Superior temporal gyrus (tissue), 1 donor: ENCODE data around the gene C19orf67.
"Not testable (repeated sequence)": the region's sequence is repeated elsewhere in the genome, so short reads cannot be mapped to it uniquely, and the experiment has no call there.

Experiments
- DNase-seq: peaks from one replicate; pipeline ENCODE4 v3.0.0-alpha.2; 2016; ENCODE audit errors: extremely low spot score

The C19orf67 gene

GRCh38 chr19:14056741-14057356 lies 28.7 kb downstream of the C19orf67 start:
- no peak for DNase-seq

DNA sequence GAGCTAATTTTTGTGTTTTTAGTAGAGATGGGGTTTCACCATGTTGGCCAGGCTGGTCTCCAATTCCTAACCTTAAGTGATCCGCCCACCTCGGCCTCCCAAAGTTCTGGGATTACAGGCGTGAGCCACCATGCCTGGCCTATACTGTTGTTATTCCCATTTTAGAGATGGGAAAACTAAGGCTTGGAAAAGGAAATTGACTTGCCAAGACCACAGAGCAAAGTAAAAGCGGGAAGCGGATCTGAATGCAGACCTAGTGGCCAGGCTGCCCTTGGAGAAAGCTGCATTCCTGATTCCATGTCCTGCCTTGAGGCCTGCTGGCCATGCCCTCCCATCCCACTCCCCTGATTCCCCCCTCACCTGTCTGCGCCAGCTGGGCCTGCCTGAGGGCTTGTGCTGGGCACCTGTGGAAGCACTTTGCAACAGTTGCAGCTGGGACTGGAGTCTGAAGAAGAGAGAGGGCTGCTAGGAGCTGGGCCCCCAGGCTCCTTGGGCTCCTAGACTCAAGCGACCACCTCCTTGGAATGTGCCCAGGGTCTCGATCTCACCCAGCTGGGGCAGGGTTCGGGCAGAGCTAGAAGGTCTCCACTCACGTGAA lies 29.4 kb downstream of the C19orf67 start:
- DNase-seq, result no peak

- no peak for DNase-seq
Measured at GRCh38 chr19:14055396-14055795, 30.2 kb downstream of the C19orf67 start.

- no peak for DNase-seq
Measured at GRCh38 chr19:14054721-14055120, 30.9 kb downstream of the C19orf67 start.

- DNase-seq, result no peak
Measured at GRCh38 chr19:14054099-14054498, 31.5 kb downstream of the C19orf67 start.

DNA sequence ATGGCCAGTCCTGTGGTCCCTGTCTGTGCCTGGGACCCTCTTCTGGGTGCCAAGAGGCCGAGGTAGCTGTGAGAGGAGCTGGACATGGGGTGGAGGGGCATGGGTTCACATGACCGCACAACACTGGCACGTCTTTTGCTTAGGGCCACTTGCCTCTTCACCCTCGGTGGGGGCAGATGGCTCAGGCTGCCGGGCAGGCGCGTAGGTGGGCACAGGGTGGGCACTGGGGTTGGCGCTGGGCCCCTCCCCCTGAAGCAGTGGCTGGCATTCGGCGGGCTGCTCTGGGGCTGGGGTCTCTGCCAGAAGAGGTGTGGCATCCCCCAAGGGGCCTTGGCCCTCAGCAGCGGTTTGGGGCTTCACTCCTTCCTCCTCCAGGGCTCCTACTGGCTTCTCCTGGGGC lies 32.1 kb downstream of the C19orf67 start:
- DNase-seq, result no peak

DNA sequence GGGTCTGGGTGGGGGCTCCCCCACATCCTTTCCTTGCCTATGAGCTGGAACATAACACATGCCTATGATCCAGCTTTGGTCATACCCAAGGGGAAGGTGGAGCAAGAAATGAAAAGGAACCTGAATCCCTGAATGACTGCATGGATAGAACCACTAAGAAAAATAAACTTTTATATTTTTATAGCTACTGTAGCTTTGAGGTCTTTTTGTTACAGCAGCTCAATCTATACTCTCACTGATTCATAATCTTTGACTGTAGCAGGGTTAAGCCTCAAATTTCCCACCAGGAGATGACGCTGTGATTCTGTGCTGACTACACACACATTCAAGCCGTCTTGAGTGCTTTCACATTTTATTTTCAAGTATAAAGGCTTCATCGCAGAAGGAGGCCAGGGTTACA lies 32.6 kb downstream of the C19orf67 start:
- DNase-seq, result no peak

GRCh38 chr19:14052470-14052869 lies 33.1 kb downstream of the C19orf67 start:
- DNase-seq, result no peak

- no peak for DNase-seq
Measured at GRCh38 chr19:14051980-14052379, 33.6 kb downstream of the C19orf67 start.

DNA sequence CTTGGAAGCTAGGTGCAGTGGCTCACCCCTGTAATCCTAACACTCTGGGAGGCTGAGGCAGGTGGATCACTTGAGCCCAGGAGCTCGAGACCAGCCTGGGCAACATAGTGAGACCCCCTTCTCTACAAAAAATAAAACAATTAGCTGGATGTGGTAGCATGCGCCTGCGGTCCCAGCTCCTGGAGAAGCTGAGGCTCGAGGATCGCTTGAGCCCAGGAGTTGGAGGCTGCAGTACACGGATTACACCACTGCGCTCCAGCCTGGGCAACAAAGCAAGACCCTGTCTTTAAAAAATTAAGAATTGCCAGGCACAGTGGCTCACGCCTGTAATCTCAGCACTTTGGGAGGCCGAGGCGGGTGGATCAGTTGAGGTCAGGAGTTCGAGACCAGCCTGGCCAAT lies 34.6 kb downstream of the C19orf67 start:
- not testable (repeated sequence) for DNase-seq

GRCh38 chr19:14050512-14050911 lies 35.1 kb downstream of the C19orf67 start:
- DNase-seq, result no peak

- DNase-seq, result no peak
Measured at GRCh38 chr19:14048443-14049153, 37.0 kb downstream of the C19orf67 start.

DNA sequence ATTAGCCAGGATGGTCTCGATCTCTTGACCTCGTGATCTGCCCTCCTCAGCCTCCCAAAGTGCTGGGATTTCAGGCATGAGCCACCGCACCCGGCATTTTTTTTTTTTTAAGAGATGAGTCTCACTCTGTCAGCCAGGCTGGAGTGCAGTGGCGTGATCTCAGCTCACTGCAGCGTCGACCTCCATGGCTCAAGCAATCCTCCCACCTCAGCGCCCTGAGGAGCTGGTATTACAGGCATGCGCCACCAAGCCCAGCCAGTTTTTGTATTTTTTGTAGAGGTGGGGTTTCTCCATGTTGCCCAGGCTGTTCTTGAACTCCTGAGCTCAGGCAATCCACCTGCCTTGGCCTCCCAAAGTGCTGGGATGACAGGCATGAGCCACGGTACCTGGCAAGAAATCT lies 37.7 kb downstream of the C19orf67 start:
- DNase-seq, result not testable (repeated sequence)

GRCh38 chr19:14042659-14043608 lies 42.6 kb downstream of the C19orf67 start:
- peak; percentile 59 for DNase-seq

DNA sequence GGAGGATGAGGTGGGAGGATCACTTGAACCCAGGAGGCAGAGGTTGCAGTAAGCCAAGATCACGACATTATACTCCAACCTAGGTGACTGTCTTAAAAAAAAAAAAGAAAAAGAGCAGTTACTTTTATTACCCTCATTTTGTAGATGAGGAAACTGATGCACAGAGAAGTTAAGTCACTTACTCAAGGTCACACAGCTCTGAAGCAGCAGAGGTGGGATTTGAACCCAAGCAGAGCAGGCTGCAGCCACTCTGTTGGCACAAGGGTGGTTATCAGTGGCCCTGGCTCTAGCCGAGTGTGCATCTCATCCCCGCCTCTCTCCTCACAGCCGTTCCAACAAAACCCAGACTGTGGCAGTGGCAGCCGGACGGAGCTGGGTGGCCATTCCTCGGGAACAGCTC lies 46.4 kb downstream of the C19orf67 start:
- DNase-seq, result no peak

DNA sequence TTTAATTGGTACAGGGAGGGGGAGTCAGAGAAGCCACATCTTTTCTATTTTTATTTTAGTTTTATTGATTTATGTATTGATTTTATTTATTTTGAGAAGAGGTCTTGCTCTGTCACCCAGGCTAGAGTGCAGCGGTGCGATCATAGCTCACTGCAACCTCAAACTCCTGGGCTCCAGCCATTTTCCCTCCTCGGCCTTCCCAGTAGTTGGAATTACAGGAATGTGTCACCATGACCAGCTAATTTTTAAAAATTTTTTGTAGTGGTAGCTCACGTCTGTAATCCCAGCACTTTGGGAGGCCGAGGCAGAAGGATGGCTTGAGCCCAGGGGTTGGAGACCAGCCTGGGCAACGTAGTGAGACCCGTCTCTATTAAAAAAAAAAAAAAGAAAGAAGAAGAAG lies 49.9 kb downstream of the C19orf67 start:
- DNase-seq, result no peak

DNA sequence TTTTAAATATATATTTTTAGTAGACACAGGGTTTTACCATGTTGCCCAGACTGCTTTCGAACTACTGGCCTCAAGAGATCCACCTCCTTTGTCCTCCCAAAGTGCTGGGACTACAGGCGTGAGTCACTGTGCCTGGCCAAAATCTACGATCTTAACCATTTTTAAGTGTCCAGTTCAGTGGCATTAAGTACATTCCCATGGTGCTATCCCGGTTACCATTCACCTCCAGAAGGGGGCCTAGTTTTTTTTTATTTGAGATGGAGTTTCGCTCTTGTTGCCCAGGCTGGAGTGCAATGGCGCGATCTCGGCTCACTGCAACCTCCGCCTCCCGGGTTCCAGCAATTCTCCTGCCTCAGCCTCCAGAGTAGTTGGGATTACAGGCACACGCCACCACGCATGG lies 50.4 kb downstream of the C19orf67 start:
- not testable (repeated sequence) for DNase-seq

DNA sequence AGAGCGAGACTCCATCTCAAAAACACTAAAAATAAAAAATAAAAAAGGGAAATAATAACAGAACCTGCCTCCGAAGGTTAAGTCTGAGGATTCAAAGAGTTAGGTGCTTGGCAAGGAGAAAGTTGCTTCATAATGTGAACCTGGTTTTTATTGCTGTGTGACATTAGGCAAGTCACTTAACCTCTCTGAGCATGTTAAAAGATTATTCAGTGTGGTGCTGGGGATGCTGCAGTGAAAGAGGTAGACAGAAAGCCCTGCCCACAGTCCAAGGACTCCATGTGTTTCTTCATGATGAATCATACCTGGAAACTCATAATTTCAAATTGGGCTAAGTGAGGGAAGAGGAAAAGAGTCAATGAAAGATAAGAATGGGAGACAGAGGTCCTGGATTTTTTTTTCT lies 51.6 kb downstream of the C19orf67 start:
- no peak for DNase-seq

DNA sequence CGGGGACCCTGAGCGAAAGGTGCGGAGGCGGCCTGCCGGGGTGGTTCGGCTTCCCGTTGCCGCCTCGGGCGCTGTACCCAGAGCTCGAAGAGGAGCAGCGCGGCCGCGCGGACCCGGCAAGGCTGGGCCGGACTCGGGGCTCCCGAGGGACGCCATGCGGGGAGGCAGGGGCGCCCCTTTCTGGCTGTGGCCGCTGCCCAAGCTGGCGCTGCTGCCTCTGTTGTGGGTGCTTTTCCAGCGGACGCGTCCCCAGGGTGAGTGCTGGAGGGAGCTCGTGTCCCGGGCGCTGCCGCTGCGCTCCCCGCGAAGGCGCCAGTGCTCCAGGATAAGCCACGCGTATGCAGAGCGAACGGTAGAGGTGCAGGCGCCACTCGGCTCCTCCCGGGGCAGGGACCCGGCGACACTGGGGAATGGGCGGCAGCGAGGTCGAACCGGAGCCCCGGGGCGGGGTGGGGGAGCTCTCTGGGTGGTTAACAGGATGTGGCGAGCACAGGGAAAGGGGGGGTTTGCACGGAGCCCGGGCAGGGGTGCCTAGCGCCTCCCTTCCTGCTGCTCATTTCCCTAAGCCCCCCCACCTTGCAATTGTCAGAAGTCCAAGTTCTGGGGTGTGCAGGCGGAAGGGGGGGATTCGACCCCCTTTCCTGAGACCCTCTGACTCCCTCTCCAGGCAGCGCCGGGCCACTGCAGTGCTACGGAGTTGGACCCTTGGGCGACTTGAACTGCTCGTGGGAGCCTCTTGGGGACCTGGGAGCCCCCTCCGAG lies 53.7 kb downstream of the C19orf67 start, which contains the start of gene IL27RA:
Gene IL27RA, plus strand, starts transcription at position 44 of the 762 bp plus-strand sequence. Its CDS starts 111 bp downstream, at position 155.
- DNase-seq, result peak; percentile 20
